ENCODE measurements around the gene PLA2G6.

DNA sequence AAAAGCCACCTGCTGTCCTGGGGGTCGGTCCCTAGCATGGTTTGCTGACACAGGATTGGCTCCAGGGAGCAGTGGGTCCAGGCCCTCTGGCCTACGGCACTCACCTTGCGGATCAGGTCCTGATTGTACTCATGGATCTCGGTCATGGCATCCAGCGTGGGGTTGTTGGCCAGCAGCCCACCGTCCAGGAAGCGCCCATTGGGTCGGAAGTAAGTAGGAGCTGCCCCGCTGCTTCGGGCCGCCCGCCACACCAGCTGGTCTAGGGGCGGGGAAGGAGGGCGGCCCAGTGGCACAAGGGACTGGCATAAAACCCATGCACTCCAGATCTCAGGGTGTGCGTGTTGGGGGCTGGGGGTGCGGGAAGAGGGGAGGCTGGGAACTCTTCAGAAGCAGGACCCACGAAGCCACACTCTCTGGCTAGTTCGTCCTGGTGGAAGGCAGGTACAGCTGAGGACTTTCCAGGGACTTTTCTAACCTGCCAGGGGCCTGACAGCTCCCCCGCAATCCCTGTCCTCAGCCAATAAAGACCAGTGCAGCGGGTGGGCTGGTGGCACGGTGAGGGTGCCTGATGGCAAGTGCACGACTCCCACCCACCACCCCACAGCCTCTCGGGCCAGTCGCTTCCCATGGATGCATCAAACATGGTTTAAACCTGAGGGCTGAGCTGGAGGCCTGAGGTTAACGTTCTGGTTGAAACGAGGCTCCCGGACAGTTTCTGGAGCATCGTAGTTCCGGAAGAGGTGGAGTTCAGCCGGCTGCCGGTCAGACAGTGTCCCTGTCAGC, 66.0 kb downstream of the PLA2G6 start:
- TF ChIP-seq, protein P1, sequence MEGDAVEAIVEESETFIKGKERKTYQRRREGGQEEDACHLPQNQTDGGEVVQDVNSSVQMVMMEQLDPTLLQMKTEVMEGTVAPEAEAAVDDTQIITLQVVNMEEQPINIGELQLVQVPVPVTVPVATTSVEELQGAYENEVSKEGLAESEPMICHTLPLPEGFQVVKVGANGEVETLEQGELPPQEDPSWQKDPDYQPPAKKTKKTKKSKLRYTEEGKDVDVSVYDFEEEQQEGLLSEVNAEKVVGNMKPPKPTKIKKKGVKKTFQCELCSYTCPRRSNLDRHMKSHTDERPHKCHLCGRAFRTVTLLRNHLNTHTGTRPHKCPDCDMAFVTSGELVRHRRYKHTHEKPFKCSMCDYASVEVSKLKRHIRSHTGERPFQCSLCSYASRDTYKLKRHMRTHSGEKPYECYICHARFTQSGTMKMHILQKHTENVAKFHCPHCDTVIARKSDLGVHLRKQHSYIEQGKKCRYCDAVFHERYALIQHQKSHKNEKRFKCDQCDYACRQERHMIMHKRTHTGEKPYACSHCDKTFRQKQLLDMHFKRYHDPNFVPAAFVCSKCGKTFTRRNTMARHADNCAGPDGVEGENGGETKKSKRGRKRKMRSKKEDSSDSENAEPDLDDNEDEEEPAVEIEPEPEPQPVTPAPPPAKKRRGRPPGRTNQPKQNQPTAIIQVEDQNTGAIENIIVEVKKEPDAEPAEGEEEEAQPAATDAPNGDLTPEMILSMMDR (IDR thresholded peaks at IDR 0.05; ENCODE audit: poor library complexity): no peak
- TF ChIP-seq EZH2 (IDR thresholded peaks at IDR 0.05; ENCODE audit: borderline replicate concordance): no peak
- no peak for TF ChIP-seq EZH2phosphoT487 (IDR thresholded peaks at IDR 0.05; ENCODE audit: low read depth, severe bottlenecking, unreplicated experiment)

Data from hepatocyte (in vitro differentiated cells).